ENCODE results near the gene IL4. TPM values are rescaled to one million over a fixed set of nuclear protein-coding genes. Genes with fewer than 3 reads are reported as not detected.
A peak's percentile ranks its signal among the peaks of the same experiment; 100 is the strongest.

The IL4 gene
- total RNA-seq, 3 donors from 2014 or later (not counting 1 experiment from before 2014, with no cell fraction given), result 8.1 TPM; not detected in 2

GRCh38 chr5:132662925-132663770 is 10.6 kb upstream of the IL4 start:
- Histone ChIP-seq H3K27ac (ENCODE audit: low read length) (peak overlapping the region; percentile 50), H3K9me3 (ENCODE audit: control insufficient read depth, insufficient read depth, low read length) (no peaks in the 10 kb centered on the region), H3K4me1 (ENCODE audit: control insufficient read depth, insufficient read depth, low read length) (peaks cover 23% of the 10 kb centered on the region), H3K27me3 (ENCODE audit: control insufficient read depth, insufficient read depth, low read length) (no peaks in the 10 kb centered on the region), H3K36me3 (ENCODE audit: control insufficient read depth, insufficient read depth, low read length) (no peaks in the 10 kb centered on the region), H3K4me3 (ENCODE audit: low read length) (no peak overlapping the region)
- H3K4me3 Mint-ChIP-seq, result no peak overlapping the region
- WGBS (ENCODE audit: insufficient coverage), result 51% methylated on average over 25 of the region's 25 CpGs
- H3K4me1 Mint-ChIP-seq, result peaks cover 0 to 14% of the 10 kb centered on the region in 2 donors
- DNase-seq (peak in 1 of 2 donors; percentile 69), ATAC-seq (peak; percentile 42 to 66 (median 54))
- intact Hi-C loops (cut with micrococcal nuclease), result loop anchor here (1.0 kb wide), 1 partner anchor 28 kb away; no protein-coding TSS in a partner anchor
- peak overlapping the region in 1 of 2 donors; percentile 73 for H3K27ac Mint-ChIP-seq
- no peaks in the 10 kb centered on the region for H3K9me3 Mint-ChIP-seq
- peaks cover 1 to 6% of the 10 kb centered on the region in 2 donors for H3K27me3 Mint-ChIP-seq (ENCODE audit: low read depth in 2 of 2)
- no peaks in the 10 kb centered on the region for H3K36me3 Mint-ChIP-seq
- TF ChIP-seq CTCF (IDR thresholded peaks at IDR 0.05), result no peak

GRCh38 chr5:132663771-132664695 is 9.8 kb upstream of the IL4 start:
- Mint-ChIP-seq H3K27me3 (ENCODE audit: low read depth in 2 of 2) (no peaks in the 10 kb centered on the region), H3K9me3 (no peaks in the 10 kb centered on the region), H3K4me1 (peaks cover 0 to 14% of the 10 kb centered on the region in 2 donors), H3K4me3 (no peak overlapping the region), H3K27ac (peak overlapping the region in 1 of 2 donors; percentile 73), H3K36me3 (no peaks in the 10 kb centered on the region)
- H3K9me3 ChIP-seq (ENCODE audit: control insufficient read depth, insufficient read depth, low read length), result no peaks in the 10 kb centered on the region
- H3K27ac ChIP-seq (ENCODE audit: low read length), result peak overlapping the region; percentile 50
- ATAC-seq (peak; percentile 55 to 69 (median 66)), DNase-seq (peak in 1 of 2 donors; percentile 63)
- no peaks in the 10 kb centered on the region for H3K27me3 ChIP-seq (ENCODE audit: control insufficient read depth, insufficient read depth, low read length)
- 70% methylated on average over 13 of the region's 13 CpGs for WGBS (ENCODE audit: insufficient coverage)
- intact Hi-C loops (cut with micrococcal nuclease), result loop anchor here (1.0 kb wide), 1 partner anchor 29 kb away; no protein-coding TSS in a partner anchor
- no peak overlapping the region for H3K4me3 ChIP-seq (ENCODE audit: low read length)
- no peak for TF ChIP-seq CTCF (IDR thresholded peaks at IDR 0.05)
- H3K4me1 ChIP-seq (ENCODE audit: control insufficient read depth, insufficient read depth, low read length), result peaks cover 23% of the 10 kb centered on the region
- no peaks in the 10 kb centered on the region for H3K36me3 ChIP-seq (ENCODE audit: control insufficient read depth, insufficient read depth, low read length)

GRCh38 chr5:132664696-132665209 is 9.0 kb upstream of the IL4 start:
- TF ChIP-seq CTCF (IDR thresholded peaks at IDR 0.05), result no peak
- Mint-ChIP-seq H3K36me3 (no peaks in the 10 kb centered on the region), H3K4me1 (peaks cover 0 to 14% of the 10 kb centered on the region in 2 donors), H3K4me3 (no peak overlapping the region), H3K27me3 (ENCODE audit: low read depth in 2 of 2) (no peaks in the 10 kb centered on the region), H3K27ac (no peak overlapping the region), H3K9me3 (no peaks in the 10 kb centered on the region)
- Histone ChIP-seq H3K4me3 (ENCODE audit: low read length) (no peak overlapping the region), H3K36me3 (ENCODE audit: control insufficient read depth, insufficient read depth, low read length) (no peaks in the 10 kb centered on the region), H3K27ac (ENCODE audit: low read length) (no peak overlapping the region), H3K9me3 (ENCODE audit: control insufficient read depth, insufficient read depth, low read length) (no peaks in the 10 kb centered on the region), H3K27me3 (ENCODE audit: control insufficient read depth, insufficient read depth, low read length) (no peaks in the 10 kb centered on the region), H3K4me1 (ENCODE audit: control insufficient read depth, insufficient read depth, low read length) (peaks cover 23% of the 10 kb centered on the region)
- 96% methylated on average over 9 of the region's 9 CpGs for WGBS (ENCODE audit: insufficient coverage)
- DNase-seq (no peak), ATAC-seq (no peak)
- intact Hi-C loops (cut with micrococcal nuclease), result no loop called here
